ENCODE results near the gene KCNG4.

The KCNG4 gene

DNA sequence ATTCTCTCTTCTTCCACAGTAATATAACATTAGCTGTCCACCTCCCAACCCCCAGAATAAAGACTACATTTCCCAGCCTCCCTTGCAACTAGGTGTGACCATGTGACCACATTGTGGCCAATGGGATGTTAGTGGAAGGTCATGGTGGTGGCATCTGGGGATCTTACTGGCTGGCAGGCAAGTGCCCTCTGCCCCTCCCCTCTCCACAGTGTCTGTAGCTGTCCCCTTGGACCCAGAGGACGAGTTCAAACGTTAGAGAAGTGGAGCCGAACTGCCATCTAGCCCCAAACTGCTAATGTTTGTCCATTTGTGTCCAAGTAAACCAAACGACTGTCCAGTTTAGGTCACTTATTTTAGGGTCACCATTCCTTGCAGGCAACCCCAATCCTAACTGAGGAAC lies 26.6 kb upstream of the KCNG4 start:
- no peak for DNase-seq (ENCODE audit: low read depth in 1 of 2, low spot score in 1 of 2)

DNA sequence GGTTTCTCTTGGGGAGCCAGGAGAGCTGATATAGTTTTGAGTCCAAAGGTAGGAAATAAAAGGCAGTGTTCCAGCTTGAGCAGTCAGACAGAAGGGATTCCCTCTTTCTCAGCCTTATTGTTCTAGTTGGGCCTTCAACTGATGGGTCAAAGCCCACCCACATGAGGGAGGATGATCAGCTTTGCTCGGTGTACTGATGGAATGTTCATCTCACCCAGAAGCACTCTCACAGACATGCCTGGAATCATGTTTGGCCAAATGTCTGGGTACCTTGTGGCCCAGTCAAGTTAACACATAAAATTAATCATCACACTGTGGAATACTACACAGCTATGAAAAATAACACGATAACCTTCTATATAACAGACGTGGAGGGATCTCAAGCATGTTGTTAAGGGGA lies 23.1 kb upstream of the KCNG4 start:
- no peak for DNase-seq (ENCODE audit: low read depth in 1 of 2, low spot score in 1 of 2)

- DNase-seq (ENCODE audit: low read depth in 1 of 2, low spot score in 1 of 2): no peak
Measured at GRCh38 chr16:84262031-84262430, 22.2 kb upstream of the KCNG4 start.

GRCh38 chr16:84260766-84261554 lies 21.1 kb upstream of the KCNG4 start:
- no peak for DNase-seq (ENCODE audit: low read depth in 1 of 2, low spot score in 1 of 2)

GRCh38 chr16:84259691-84260090 lies 19.9 kb upstream of the KCNG4 start:
- no peak for DNase-seq (ENCODE audit: low read depth in 1 of 2, low spot score in 1 of 2)

GRCh38 chr16:84258266-84258665 lies 18.5 kb upstream of the KCNG4 start:
- DNase-seq (ENCODE audit: low read depth in 1 of 2, low spot score in 1 of 2): no peak

GRCh38 chr16:84255050-84255810 lies 15.4 kb upstream of the KCNG4 start:
- DNase-seq (ENCODE audit: low read depth in 1 of 2, low spot score in 1 of 2): no peak

DNA sequence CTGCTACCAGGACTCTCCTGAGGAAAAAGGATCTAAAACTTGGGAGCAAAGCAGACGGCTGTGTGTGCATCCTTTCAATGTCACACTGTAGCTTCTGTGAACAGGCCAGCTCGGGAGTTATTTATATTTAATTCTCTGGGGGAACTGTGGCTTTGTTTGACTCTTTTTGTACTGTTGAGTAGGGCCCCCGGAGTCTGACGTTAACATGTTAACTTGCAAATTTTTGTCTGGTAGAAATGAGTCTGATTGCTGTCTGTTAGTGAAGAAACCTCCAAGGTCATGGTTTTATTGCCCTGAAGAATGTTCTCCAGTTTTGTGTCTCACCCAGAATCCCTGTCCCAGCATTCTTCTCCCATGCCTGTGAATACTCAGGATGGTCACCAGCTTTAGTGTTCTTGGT lies 14.2 kb upstream of the KCNG4 start:
- DNase-seq (ENCODE audit: low read depth in 1 of 2, low spot score in 1 of 2): no peak

- no peak for DNase-seq (ENCODE audit: low read depth in 1 of 2, low spot score in 1 of 2)
Measured at GRCh38 chr16:84253173-84253572, 13.4 kb upstream of the KCNG4 start.

GRCh38 chr16:84252184-84252583 lies 12.4 kb upstream of the KCNG4 start:
- no peak for DNase-seq (ENCODE audit: low read depth in 1 of 2, low spot score in 1 of 2)

DNA sequence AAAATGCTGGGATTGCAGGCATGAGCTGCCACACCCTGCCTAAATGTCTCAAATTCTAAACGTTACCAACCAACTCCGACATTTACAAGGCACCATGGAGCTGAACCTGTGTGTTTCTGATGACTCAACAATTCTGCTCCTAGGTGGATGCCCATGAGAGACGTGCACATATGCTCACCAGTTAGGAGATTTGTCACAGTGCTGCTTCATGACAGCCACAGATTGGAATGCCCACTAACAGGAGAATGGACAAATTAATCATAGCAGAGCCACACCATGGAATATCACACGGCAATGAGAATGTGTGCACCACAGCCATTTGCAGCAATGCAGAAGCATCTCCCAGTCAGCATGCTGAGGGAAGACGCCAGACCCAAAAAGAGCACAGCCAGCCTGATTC lies 8.0 kb upstream of the KCNG4 start:
- DNase-seq (ENCODE audit: low read depth in 1 of 2, low spot score in 1 of 2): no peak

GRCh38 chr16:84247331-84247730 lies 7.5 kb upstream of the KCNG4 start:
- DNase-seq (ENCODE audit: low read depth in 1 of 2, low spot score in 1 of 2): no peak

DNA sequence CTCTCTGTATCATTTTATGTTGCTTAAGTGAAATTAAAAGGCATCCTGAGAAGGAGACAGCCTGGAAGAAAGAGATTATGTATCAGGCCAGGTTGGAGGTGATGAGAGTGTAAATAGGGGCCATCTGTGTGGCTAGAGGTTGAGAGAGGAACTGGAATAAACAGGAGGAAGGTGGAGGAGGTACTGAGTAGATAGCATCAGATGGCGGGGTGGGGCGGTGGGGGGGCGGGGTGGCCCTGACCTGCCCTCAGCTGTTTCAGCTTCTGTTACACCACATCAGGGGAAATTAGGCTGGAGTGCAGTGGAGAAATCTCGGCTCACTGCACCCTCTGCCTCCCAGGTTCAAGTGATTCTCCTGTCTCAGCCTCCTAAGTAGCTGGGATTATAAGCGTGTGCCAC lies 6.9 kb upstream of the KCNG4 start:
- no peak for DNase-seq (ENCODE audit: low read depth in 1 of 2, low spot score in 1 of 2)

- DNase-seq (ENCODE audit: low read depth in 1 of 2, low spot score in 1 of 2): no peak
Measured at GRCh38 chr16:84245956-84246678, 6.3 kb upstream of the KCNG4 start.

DNA sequence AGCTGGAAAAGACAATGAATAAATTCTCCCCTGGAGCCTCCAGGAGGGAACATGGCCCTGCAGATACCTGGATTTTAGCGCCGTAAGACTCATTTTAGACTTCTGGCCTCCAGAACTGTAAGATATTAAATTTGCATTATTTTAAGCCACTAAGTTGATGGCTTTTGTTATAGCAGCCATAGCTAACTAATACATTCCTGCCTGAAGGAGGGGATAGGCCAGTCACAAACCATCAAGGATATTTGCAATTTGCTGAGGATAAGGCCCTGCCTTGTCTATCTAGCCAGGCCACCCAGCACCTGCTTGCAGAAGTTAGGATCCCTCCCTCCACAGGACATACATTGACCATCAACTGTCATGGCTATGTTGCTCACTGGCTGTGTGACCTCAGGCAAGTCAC lies 4.9 kb upstream of the KCNG4 start:
- no peak for DNase-seq (ENCODE audit: low read depth in 1 of 2, low spot score in 1 of 2)

GRCh38 chr16:84243732-84244131 lies 3.9 kb upstream of the KCNG4 start:
- DNase-seq (ENCODE audit: low read depth in 1 of 2, low spot score in 1 of 2): no peak

DNA sequence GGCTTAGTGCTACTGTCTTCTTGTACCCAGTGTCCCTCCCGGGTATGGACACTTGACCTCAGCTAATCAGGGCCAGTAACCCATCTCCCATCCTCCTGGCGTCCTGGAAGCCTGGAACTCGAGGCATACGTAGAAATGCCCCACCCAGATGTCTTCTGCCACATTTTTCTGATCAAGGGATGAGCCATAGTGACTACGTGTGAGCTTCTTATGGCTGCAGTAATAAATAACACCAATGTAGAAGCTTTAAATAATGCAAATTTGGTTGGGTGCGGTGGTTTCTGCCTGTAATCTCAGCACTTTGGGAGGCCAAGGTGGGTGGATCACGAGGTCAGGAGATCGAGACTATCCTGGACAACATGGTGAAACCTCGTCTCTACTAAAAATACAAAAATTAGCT lies 3.0 kb upstream of the KCNG4 start:
- DNase-seq (ENCODE audit: low read depth in 1 of 2, low spot score in 1 of 2): no peak

DNA sequence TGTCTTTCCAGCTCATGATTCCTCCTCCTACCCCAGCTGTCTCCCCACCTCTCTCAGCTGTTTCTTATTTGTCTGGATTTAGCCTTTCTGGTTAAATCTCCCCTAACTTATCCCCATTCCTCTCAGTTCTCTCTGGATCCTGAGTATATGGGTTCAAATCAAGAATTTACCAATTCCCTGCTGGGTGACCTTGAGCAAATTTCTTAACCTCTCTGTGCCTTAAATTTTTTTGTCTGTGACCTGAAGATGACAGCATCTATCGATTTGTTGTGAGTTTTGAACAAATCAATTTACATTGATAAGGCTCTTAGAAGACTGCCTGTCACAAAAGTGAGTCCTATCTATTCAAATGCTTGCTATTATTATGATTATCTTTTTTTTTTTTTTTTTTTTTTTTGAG lies 2.0 kb upstream of the KCNG4 start:
- no peak for DNase-seq (ENCODE audit: low read depth in 1 of 2, low spot score in 1 of 2)

DNA sequence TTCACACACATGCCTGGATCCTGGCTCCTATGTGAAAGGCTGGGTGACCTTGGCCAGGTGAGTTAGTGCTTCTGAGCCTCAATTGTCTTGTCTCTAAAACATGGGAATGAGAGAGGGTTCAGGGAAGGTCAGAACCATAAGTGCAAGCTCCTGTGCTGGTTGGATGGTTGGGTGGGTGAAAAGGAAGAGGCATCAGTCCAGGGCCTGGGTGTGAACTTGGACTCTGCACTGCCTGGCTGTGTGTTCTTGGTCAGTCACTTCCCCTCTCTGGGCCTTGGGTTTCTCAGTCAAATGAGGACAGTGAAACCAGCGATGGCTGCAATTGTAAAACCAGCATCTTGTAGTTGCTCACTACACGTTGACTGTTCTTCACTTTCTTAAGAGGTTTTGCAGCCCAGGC lies 643 bp upstream of the KCNG4 start:
- no peak for DNase-seq (ENCODE audit: low read depth in 1 of 2, low spot score in 1 of 2)

DNA sequence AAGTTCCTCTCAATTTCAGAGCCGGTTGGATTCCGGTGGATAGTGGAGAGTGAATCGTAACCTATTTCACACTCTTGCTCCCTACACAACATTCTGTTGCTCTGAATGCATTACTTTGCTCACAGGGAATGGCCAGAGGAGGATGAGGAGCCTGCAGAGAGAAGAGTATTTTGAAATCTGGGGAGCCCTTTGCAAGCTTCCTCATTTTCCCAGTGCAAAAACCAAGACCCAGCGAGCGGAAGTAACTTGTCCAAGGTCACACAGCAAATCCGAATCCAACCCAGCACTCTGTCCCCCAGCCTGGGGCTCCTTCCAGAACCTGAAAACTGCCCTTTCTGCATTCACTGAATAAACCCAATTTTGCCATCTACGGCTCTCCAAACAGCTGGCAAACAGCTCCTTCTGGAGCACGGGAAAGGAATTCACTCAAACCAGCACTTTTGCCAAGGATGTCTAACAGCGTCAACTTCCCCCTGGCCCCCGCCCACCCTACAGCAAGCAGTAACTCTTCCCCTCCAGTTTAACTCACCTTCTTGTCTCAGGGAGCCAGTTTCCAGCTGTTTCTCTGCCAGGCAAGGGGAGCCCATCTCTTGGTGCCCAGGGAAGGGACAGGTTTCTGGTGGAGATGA lies 557 bp downstream of the KCNG4 start:
- DNase-seq (ENCODE audit: low read depth in 1 of 2, low spot score in 1 of 2): no peak

DNA sequence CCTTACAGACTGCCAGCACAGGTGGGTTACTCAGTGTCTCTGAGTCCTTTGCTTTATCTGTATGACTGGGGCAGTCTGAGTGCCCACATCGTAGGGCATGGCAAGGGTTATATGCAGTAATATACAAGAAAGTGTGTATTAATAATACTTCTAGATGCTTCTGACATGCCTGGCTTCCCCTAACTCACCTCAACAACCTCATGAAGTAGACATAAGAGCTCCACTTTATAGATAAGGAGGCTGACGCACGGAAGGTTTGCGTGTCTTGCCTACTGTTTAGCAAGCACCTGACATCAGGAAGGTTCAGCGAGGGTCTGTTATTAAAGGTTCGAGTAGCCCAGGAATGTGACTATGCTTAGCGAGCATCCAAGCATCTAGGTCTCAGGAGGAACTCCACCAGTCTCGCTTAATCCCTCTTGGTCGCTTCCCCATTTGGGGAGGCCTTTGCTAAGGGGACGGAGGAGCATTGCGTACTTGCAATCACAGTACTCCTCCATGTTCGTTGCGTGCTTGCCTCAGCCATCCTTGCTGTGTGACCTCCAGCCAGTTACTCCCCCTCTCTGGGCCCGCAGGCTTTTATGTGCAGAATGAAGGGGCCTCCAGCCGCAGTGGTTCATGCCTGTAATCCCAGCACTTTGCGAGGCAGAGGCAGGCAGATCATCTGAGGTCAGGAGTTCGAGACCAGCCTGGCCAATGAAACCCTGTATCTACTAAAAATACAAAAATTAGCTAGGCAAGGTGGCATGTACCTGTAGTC lies 1.6 kb downstream of the KCNG4 start:
- DNase-seq (ENCODE audit: low read depth in 1 of 2, low spot score in 1 of 2): no peak
